Endothelial cell of umbilical vein (primary cell): ENCODE data around the gene TENM4. TPM values are rescaled to one million over a fixed set of nuclear protein-coding genes. Genes with fewer than 3 reads are reported as not detected.

Experiments
- BruUV-seq: library from RNA; stranded (reverse); fragments of 400-500 nt; replicated peaks from 2 replicates; lab custom pipeline; 2021; lab: Mats Ljungman, UMichigan
- CTCF ChIA-PET: fragments of 300-600, 350-600 bp; sonication (Branson Sonifier 250); formaldehyde crosslinking; loops from one replicate; lab custom pipeline; 2021; ENCODE audit warnings: antibody characterized with exemption, inconsistent platforms; lab: Charles Lee
- POLR2A ChIA-PET: fragments of 300-600, 350-600 bp; sonication (Branson Sonifier 250); formaldehyde crosslinking; loops from one replicate; lab custom pipeline; 2021; ENCODE audit warnings: antibody characterized with exemption, inconsistent platforms; lab: Charles Lee
- DNase-seq: peaks from one replicate; pipeline ENCODE4 v3.0.0-alpha.2; 2011; ENCODE audit warnings: low read depth, low spot score
- FAIRE-seq: peaks from 2 replicates; lab custom pipeline; 2011; peaks lifted over from hg19 to GRCh38; lab: Jason Lieb, UNC
- H2AFZ ChIP-seq: 2 replicates; pipeline ENCODE4 v1.6.0; 2012; ENCODE audit warnings: low read depth, low read length, control low read depth, inconsistent platforms
- H3K27ac ChIP-seq: 2 replicates; pipeline ENCODE4 v1.5.1; 2011; ENCODE audit warnings: low read depth, mild to moderate bottlenecking, control low read depth, low read length, moderate library complexity; ENCODE audit not compliant: insufficient read depth
- H3K27me3 ChIP-seq, 2 experiments: 2 replicates each; pipeline versions ENCODE4 v1.6.0 to v1.6.1; 2011; ENCODE audit warnings: low read length in 2 of 2, mixed read lengths in 1 of 2; ENCODE audit not compliant: control insufficient read depth in 2 of 2, insufficient read depth in 2 of 2
- H3K36me3 ChIP-seq, 2 experiments: 2 replicates in 1 of 2; 3 replicates in 1 of 2; pipeline ENCODE4 v1.5.1; 2011; ENCODE audit warnings: low read length in 2 of 2, mild to moderate bottlenecking in 1 of 2, moderate library complexity in 1 of 2; ENCODE audit not compliant: control insufficient read depth in 2 of 2, insufficient read depth in 2 of 2; ENCODE audit errors: extremely low read depth in 1 of 2
- H3K4me1 ChIP-seq: 3 replicates; pipeline ENCODE4 v1.5.1; 2011; ENCODE audit warnings: mild to moderate bottlenecking, low read length; ENCODE audit not compliant: control insufficient read depth, insufficient read depth; ENCODE audit errors: extremely low read depth
- H3K4me2 ChIP-seq: 2 replicates; pipeline ENCODE4 v1.6.1; 2011; ENCODE audit warnings: low read length, control low read depth, mixed read lengths; ENCODE audit not compliant: insufficient read depth
- H3K4me3 ChIP-seq, 3 experiments: fragments of 200-600 bp in 1 of 3; sonication (generic), shearing (Covaris generic) in 1 of 3; replicated peaks in 1 of 3; 2 replicates each; pipeline ENCODE4 v1.5.1; 2011 to 2016; ENCODE audit warnings: control low read depth in 3 of 3, low read length in 3 of 3, mild to moderate bottlenecking in 2 of 3, inconsistent platforms in 1 of 3, low read depth in 1 of 3, moderate library complexity in 1 of 3; ENCODE audit not compliant: insufficient read depth in 1 of 3
- H3K79me2 ChIP-seq: 2 replicates; pipeline ENCODE4 v1.6.0; 2012; ENCODE audit warnings: low read length, inconsistent platforms; ENCODE audit not compliant: control insufficient read depth, insufficient read depth
- H3K9ac ChIP-seq: replicated peaks from 2 replicates; pipeline ENCODE3; 2011; ENCODE audit warnings: low read length, control low read depth; ENCODE audit not compliant: insufficient read depth; ENCODE audit errors: extremely low read depth
- H3K9me1 ChIP-seq: replicated peaks from 3 replicates; pipeline ENCODE4 v1.6.0; 2011; ENCODE audit warnings: mild to moderate bottlenecking, low read length; ENCODE audit not compliant: control insufficient read depth, insufficient read depth; ENCODE audit errors: extremely low read depth
- H3K9me3 ChIP-seq: replicated peaks from 2 replicates; pipeline ENCODE4 v1.5.1; 2012; ENCODE audit warnings: low read length, inconsistent platforms; ENCODE audit not compliant: control insufficient read depth, insufficient read depth
- H4K20me1 ChIP-seq: replicated peaks from 2 replicates; pipeline ENCODE3; 2011; ENCODE audit warnings: mild to moderate bottlenecking, low read length; ENCODE audit not compliant: control insufficient read depth, insufficient read depth; ENCODE audit errors: extremely low read depth
- EZH2 ChIP-seq: IDR thresholded peaks from 2 replicates; pipeline ENCODE4 v1.6.1; 2012; ENCODE audit warnings: borderline replicate concordance, low read depth, mild to moderate bottlenecking, moderate library complexity, low read length, inconsistent platforms; ENCODE audit not compliant: severe bottlenecking
- FOS ChIP-seq: IDR thresholded peaks from 2 replicates; pipeline ENCODE4 v1.6.1; 2011; ENCODE audit warnings: mild to moderate bottlenecking, low read length, moderate library complexity, borderline replicate concordance; ENCODE audit not compliant: insufficient read depth
- GATA2 ChIP-seq: IDR thresholded peaks from 2 replicates; pipeline ENCODE4 v1.7.0; 2011; ENCODE audit warnings: low read depth, mild to moderate bottlenecking, moderate library complexity, mixed read lengths, low read length; ENCODE audit not compliant: insufficient read length, insufficient read depth
- JUN ChIP-seq: IDR thresholded peaks from 2 replicates; pipeline ENCODE4 v1.6.1; 2011; ENCODE audit warnings: borderline replicate concordance, low read depth; ENCODE audit not compliant: insufficient read length, insufficient read depth
- MYC ChIP-seq: IDR thresholded peaks from one replicate; pipeline ENCODE4 v1.6.1; 2011; ENCODE audit warnings: mild to moderate bottlenecking, low read depth, low read length
- POLR2A ChIP-seq: IDR thresholded peaks from 2 replicates; pipeline ENCODE4 v1.6.1; 2012; ENCODE audit warnings: low read depth, mild to moderate bottlenecking, control low read depth, low read length
- POLR2AphosphoS5 ChIP-seq: IDR thresholded peaks from 2 replicates; pipeline ENCODE4 v1.6.1; 2012; ENCODE audit warnings: low read depth, mild to moderate bottlenecking, control low read depth, low read length, moderate library complexity; ENCODE audit not compliant: insufficient read depth
- dilution Hi-C: fragments of 300-500 bp; cut with MboI; formaldehyde crosslinking; loops from one replicate; pipeline ENCODE4 v1.15.0; 2019; ENCODE audit warnings: low sequenced_read_pairs; ENCODE audit not compliant: extremely low pct_ligation_motif_present
- intact Hi-C: fragments of 100-400 bp; cut with micrococcal nuclease; formaldehyde crosslinking; loops from one replicate; pipeline ENCODE4 v1.10.0; 2022
- polyA plus RNA-seq, 4 experiments: library from polyadenylated mRNA; depleted of rRNA in 3 of 4; stranded (reverse) in 3 of 4; unstranded in 1 of 4; fragments of >200 nt; gene quantifications; 2 replicates each; pipeline versions ENCODE4 v1.2.1 to v1.2.3, GENCODE V29; 2011 to 2012; ENCODE audit warnings: missing spikeins in 1 of 4
- total RNA-seq: library from RNA; stranded (reverse); gene quantifications from 2 replicates; pipeline ENCODE4 v1.2.3, GENCODE V29; 2021
- TF ChIP-seq, protein P1 (sequence below): IDR thresholded peaks from 2 replicates; pipeline ENCODE4 v1.6.1; 2011; ENCODE audit not compliant: insufficient read depth, insufficient read length
- TF ChIP-seq, protein P2 (sequence below), 2 donors: IDR thresholded peaks; 1 replicate in 1 of 2; 2 replicates in 1 of 2; pipeline ENCODE4 v1.5.1; 2011; ENCODE audit warnings: low read length in 2 of 2, mild to moderate bottlenecking in 2 of 2, moderate library complexity in 2 of 2, control low read depth in 1 of 2, inconsistent platforms in 1 of 2, low read depth in 1 of 2; ENCODE audit not compliant: insufficient read depth in 1 of 2; ENCODE audit errors: extremely low read depth in 1 of 2

TENM4 gene
- total and polyA plus RNA-seq, 2 donors (not counting 3 experiments of a cell fraction or from before 2014, with no cell fraction given) = 0.06 to 0.27 TPM

DNA sequence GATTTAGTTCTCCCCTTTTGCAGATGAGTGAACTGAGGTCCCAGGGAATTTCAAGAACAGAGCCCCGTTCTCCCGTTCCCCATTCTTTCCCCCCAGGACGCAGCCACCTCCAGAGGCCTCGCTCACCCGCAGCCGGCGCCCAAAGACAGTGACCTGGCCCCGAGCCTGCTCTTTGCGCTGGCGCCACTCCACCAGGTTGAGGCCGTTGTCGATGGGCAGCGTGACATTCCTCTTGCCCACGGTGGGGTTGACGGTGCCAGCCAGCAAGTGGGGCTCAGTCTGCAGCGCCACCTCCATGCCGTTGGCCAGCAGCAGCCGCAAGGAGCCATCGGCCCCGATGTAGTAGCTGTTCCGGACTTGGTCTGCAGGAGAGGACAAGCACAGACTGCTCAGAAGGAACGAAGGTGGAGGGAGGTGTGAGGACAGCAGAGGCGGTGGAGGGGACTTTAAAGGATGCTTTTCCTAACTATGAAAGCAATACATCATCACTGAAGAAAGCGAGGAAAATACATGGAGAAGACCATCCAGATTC, 764.7 kb downstream of the TENM4 start:
- Histone ChIP-seq H3K36me3 (no peaks in the 10 kb centered on the region), H2AFZ (no peak overlapping the region), H3K4me2 (no peak overlapping the region), H3K9me3 (no peaks in the 10 kb centered on the region), H3K27me3 (no peaks in the 10 kb centered on the region), H3K4me1 (no peaks in the 10 kb centered on the region), H3K9me1 (no peaks in the 10 kb centered on the region), H4K20me1 (no peaks in the 10 kb centered on the region), H3K9ac (no peak overlapping the region), H3K4me3 (no peak overlapping the region), H3K27ac (no peak overlapping the region), H3K79me2 (no peaks in the 10 kb centered on the region)
- dilution Hi-C loops = no loop called here
- POLR2A ChIA-PET = no interaction called here
- intact Hi-C loops = no loop called here
- CTCF ChIA-PET = interaction anchor here (0.7 to 1.3 kb wide), 3 partner anchors 12 to 30 kb away, joined by 3 to 7 read pairs (median 3); no protein-coding TSS in a partner anchor
- no peak for FAIRE-seq
- TF ChIP-seq, protein P1, sequence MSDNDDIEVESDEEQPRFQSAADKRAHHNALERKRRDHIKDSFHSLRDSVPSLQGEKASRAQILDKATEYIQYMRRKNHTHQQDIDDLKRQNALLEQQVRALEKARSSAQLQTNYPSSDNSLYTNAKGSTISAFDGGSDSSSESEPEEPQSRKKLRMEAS = no peak
- no peak for TF ChIP-seq EZH2
- TF ChIP-seq JUN = no peak
- TF ChIP-seq POLR2AphosphoS5 = no peak
- TF ChIP-seq GATA2 = no peak
- TF ChIP-seq, protein P2, sequence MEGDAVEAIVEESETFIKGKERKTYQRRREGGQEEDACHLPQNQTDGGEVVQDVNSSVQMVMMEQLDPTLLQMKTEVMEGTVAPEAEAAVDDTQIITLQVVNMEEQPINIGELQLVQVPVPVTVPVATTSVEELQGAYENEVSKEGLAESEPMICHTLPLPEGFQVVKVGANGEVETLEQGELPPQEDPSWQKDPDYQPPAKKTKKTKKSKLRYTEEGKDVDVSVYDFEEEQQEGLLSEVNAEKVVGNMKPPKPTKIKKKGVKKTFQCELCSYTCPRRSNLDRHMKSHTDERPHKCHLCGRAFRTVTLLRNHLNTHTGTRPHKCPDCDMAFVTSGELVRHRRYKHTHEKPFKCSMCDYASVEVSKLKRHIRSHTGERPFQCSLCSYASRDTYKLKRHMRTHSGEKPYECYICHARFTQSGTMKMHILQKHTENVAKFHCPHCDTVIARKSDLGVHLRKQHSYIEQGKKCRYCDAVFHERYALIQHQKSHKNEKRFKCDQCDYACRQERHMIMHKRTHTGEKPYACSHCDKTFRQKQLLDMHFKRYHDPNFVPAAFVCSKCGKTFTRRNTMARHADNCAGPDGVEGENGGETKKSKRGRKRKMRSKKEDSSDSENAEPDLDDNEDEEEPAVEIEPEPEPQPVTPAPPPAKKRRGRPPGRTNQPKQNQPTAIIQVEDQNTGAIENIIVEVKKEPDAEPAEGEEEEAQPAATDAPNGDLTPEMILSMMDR (IDR thresholded peaks at IDR 0.05; ENCODE audit: extremely low read depth in 1 of 2, insufficient read depth in 1 of 2, low read depth in 1 of 2, low read length in 2 of 2) = no peak
- TF ChIP-seq MYC = no peak
- no peak for TF ChIP-seq POLR2A
- no peak for TF ChIP-seq FOS
- BruUV-seq = no TSS peak
- no peak for DNase-seq
